HL-60 (cell line): ENCODE results near the gene UCMA.

Source experiments
- CTCF ChIP-seq: IDR thresholded peaks from one replicate; pipeline ENCODE4 v1.5.1; 2011; ENCODE audit warnings: low read length, control low read depth, inconsistent platforms; ENCODE audit not compliant: insufficient read depth
- POLR2AphosphoS5 ChIP-seq: IDR thresholded peaks from 2 replicates; pipeline ENCODE4 v1.6.1; 2012; ENCODE audit warnings: low read depth
- SPI1 ChIP-seq: IDR thresholded peaks from 2 replicates; pipeline ENCODE4 v1.6.1; 2012; ENCODE audit warnings: low read depth, mild to moderate bottlenecking, borderline replicate concordance
- TF ChIP-seq, protein P1 (sequence below): IDR thresholded peaks from 2 replicates; pipeline ENCODE4 v1.6.1; 2012; ENCODE audit warnings: low read depth; ENCODE audit not compliant: insufficient replicate concordance

DNA sequence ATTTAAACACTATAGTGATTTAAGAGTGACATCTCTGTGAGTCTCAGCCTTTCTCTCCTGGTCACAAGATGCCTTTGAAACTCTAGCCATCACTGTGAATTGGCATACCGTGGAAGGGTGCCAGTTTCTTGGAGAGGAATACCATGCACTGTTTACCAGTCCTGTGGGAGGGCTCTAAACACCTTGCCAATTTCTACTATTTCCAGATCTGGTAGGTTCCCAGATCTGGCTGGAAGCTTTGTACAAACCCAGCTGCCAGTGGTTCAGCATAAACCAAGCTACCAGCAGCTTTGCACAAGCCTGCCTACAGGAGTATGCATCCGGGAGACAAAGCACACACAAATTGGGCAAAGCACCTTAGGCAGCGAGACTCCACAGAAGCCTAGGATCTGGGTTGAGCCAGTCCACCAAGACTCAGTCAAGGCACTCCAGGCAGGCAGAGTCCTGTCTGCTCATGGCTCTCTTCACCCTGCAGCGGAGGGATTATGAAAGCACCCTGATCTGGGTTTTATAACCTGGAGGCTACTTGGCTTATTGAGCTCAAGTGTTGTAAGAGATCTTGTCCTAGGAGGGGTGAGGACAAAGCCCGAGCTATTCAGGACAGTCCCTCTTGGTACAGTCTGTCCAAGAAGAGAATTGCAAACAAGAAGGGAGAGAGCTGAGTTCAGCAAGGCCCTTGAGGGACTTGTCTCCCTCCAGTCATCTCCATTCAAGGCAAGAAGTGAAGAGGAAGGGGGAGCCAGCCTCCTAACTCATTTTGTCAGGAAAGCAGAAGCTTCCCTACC is 49.3 kb downstream of the UCMA start:
- TF ChIP-seq, protein P1, sequence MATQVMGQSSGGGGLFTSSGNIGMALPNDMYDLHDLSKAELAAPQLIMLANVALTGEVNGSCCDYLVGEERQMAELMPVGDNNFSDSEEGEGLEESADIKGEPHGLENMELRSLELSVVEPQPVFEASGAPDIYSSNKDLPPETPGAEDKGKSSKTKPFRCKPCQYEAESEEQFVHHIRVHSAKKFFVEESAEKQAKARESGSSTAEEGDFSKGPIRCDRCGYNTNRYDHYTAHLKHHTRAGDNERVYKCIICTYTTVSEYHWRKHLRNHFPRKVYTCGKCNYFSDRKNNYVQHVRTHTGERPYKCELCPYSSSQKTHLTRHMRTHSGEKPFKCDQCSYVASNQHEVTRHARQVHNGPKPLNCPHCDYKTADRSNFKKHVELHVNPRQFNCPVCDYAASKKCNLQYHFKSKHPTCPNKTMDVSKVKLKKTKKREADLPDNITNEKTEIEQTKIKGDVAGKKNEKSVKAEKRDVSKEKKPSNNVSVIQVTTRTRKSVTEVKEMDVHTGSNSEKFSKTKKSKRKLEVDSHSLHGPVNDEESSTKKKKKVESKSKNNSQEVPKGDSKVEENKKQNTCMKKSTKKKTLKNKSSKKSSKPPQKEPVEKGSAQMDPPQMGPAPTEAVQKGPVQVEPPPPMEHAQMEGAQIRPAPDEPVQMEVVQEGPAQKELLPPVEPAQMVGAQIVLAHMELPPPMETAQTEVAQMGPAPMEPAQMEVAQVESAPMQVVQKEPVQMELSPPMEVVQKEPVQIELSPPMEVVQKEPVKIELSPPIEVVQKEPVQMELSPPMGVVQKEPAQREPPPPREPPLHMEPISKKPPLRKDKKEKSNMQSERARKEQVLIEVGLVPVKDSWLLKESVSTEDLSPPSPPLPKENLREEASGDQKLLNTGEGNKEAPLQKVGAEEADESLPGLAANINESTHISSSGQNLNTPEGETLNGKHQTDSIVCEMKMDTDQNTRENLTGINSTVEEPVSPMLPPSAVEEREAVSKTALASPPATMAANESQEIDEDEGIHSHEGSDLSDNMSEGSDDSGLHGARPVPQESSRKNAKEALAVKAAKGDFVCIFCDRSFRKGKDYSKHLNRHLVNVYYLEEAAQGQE: no peak
- no peak for TF ChIP-seq CTCF
- no peak for TF ChIP-seq SPI1
- no peak for TF ChIP-seq POLR2AphosphoS5
